Cortex of kidney (tissue), 1 donor: ENCODE data around the gene PHKA1.
"Not testable (repeated sequence)": the region's sequence is repeated elsewhere in the genome, so short reads cannot be mapped to it uniquely, and the experiment has no call there.

Source experiments
- DNase-seq: peaks from one replicate; lab custom pipeline; 2025; lab: John Stamatoyannopoulos, UW

Gene PHKA1

GRCh38 chrX:72572248-72573157, 141.6 kb downstream of the PHKA1 start, which contains the start of gene HDAC8:
Gene HDAC8 (minus strand): TSS chrX:72572843. CDS start chrX:72572761, 82 bp downstream.
- no peak for DNase-seq

DNA sequence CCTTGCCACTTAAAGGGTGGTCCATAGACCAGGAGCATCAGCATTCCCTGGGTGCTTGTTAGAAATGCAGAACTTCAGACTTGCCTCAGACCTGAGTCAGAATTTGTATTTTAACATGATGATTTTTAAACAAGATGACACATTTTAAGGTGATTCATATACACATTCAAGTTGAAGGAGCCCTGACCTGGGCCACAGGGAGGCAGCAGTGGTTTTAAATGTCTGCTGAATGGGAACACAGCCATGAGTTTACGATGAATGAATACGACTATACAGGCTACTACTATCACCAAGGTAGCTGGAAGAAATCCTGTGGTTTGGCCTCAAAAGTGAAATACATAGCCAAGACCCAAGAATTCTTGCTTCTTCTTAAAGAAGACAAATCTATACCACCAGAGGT, 144.3 kb downstream of the PHKA1 start:
- DNase-seq: no peak

DNA sequence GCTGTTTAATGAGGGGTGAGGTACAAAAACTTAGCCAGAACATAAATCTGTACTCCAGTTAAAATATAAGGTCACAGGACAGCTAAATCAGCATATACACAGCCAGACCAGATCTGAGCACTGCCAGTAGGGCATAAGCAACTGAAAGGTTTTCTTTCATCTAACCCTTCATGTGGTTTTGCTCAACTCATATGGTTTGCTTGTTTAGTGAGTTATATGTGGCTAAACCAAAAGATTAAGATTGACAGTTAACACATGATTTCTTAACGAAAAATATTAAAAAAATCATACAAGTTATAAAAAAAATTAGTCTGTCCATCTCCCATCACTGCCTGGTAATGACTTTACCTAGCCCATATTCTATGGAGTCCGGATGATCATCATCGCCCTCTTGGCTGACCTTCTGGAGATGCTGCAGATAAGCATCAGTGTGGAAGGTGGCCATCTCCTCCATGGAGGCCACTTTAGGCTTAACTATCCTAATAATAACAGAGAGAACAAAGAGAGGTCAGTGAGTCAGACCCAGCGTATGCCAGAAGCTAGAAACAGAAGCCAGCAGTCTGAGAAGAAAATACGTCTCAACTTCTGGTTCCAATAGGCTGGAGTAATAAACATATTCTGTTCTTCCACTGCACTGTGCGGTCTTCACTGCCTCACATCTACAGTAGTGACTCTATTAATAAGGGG, 145.6 kb downstream of the PHKA1 start:
- no peak for DNase-seq

DNA sequence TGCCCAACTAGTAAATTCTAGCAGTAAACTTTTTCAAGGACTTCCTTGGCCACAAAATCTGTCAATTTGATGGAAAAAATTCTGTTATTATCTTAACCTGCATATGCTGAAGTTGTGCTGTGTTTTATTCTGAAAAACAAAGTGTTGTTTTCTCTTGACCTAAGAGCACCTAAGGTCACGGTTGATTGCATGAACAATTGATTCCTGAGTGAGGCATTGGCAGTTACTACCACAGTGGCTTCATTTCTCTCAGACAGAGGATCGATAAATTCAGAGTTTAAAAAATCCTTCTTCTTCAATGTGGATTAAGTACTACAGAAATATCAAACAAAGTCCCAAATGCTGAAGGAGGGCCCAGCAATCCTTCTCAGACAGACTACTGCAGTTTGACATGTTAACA, 147.7 kb downstream of the PHKA1 start:
- DNase-seq: no peak

DNA sequence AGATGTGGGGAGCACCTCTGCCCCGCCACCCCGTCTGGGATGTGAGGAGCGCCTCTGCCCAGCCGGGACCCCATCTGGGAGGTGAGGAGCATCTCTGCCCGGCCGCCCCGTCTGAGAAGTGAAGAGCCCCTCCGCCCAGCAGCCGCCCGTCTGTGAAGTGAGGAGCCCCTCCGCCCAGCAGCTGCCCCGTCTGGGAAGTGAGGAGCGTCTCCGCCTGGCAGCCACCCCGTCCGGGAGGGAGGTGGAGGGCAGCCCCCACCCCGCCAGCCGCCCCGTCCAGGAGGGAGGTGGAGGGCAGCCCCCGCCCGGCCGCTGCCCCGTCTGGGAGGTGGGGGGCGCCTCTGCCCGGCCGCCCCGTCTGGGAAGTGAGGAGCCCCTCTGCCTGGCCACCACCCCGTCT, 154.5 kb downstream of the PHKA1 start:
- DNase-seq: not testable (repeated sequence)

DNA sequence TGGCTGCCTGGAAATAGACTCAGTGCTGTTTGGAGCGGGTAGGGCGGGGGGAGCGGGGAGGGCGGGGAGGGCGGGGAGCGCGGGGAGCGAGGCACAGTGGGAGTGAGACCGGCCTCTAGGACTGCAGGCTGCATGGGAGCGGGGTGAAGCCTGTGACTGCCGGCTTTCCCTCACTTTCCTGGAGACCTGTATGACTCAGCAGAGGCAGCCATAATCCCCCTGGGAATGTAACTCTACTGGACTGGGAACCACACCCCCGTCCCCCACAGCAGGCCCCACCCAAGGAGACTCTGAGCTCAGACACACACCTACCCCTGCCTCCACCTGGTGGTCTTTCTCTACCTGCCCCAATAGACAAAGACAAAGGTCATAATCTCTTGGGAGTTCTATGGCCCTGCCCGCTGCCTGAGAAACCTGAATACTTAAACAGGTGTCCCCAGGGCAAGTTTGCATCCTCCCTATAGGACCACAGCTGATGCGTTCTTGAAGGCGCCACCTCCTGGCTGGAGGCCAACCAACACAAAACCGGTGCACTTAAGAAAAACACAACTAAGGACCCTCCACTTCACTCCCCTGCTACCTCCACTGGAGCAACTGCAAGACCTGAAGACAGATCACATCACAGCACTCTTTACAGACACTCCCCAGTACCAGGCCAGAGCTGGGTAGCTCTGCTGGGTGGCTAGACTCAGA, 159.5 kb downstream of the PHKA1 start:
- no peak for DNase-seq

DNA sequence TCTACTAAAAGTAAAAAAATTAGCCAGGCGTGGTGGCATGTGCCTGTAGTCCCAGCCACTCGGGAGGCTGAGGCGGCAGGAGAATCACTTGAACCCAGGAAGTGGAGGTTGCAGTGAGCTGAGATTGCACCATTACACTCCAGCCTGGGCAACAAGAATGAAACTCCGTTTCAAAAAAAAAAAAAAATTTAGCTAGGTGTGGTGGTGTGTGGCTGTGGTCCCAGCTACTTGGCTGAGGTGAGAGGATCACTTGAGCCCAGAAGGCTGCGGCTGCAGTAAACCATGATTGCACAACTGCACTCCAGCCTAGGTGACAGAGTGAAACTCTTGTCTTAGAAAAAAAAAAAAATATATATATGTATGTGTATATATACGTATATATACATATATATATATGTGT, 161.7 kb downstream of the PHKA1 start:
- DNase-seq: not testable (repeated sequence)

DNA sequence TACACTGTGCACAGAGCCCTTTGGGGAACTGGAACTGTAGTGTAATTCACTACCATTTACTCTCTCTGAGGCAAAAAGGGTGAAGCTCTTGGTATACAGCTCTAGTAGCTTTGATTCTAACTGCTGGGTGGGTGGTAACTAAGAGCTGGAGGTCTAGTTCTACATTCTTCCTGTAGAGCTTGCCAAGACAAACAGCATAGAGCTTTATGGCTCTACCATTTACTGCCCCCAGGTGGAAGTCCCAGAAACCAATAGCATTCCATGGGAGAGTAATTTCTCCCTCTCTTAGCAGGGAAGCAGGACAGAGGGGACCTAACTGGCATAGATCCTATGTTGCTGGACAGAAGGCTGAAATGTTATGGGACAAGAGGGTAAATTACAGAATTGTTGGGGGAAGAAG, 168.1 kb downstream of the PHKA1 start:
- DNase-seq: no peak

DNA sequence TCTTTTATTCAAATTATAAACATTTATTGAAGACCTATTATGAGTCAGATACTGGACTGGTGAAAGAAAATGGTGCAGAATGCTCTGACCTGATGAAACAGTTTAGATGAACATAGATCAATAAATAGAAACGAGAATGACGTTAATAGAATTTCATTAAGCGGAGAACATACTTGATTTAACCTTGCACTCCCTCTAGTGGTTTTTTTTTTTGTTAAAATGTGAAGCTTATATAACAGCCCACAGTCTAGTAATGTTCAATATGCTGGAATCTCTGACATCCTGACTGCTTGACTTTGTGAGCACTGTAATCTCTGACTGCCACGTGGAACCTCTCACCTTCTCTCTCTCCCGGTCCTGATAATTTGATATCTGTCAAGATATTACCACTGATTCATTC, 173.8 kb downstream of the PHKA1 start:
- no peak for DNase-seq

DNA sequence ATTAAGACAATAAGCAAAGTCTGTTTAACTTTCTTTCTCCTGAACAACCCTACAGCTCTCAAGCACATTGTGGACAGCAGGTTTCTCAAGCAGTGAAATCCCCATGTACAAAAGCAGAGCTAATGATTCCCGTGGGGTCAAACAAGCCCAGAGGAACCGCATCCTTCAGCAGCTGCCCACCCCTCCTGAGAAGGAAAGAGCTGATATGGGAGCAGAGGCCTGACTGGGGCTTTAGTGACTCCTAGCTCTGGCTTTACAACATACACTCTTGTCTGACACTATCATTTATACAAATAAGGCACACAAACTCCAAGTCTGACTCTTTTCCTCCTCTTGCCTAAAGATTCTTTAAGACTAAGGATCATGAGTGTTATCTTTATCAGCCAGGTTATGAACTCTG, 174.3 kb downstream of the PHKA1 start:
- no peak for DNase-seq

GRCh38 chrX:72536542-72536941, 177.6 kb downstream of the PHKA1 start:
- DNase-seq: no peak

- no peak for DNase-seq
These were observed 181.7 kb downstream of the PHKA1 start for GRCh38 chrX:72532366-72532765.
